Measurements from ENCODE around the gene APOC1.

The APOC1 gene

DNA sequence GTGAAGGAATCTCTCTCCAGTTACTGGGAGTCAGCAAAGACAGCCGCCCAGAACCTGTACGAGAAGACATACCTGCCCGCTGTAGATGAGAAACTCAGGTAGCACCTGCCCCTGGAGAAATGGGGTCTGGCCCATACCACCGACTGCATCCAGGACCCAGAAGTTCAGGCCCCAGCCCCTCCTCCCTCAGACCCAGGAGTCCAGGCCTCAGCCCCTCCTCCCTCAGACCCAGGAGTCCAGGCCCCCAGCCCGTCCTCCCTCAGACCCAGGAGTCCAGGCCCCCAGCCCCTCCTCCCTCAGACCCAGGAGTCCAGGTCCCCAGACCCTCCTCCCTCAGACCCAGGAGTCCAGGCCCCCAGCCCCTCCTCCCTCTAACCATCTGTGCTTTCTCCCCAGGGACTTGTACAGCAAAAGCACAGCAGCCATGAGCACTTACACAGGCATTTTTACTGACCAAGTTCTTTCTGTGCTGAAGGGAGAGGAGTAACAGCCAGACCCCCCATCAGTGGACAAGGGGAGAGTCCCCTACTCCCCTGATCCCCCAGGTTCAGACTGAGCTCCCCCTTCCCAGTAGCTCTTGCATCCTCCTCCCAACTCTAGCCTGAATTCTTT lies 34.5 kb downstream of the APOC1 start:
- Histone ChIP-seq H3K4me3 (no peak overlapping the region), H3K27ac (no peak overlapping the region)

DNA sequence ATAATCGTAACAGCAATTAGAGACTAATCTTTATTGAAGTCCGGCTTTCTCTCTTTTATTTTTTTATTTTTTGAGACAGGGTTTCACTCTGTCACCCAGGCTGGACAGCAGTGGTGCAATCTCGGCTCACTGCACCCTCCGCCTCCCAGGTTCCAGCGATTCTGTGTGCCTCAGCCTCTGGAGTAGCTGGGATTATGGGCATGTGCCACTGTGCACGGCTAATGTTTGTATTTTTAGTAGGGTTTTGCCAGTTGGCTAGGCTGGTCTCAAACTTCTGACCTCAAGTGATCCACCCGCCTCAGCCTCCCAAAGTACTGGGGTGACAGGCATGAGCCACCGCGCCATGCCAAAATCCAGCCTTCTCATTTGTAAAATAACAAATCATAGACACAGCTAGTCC lies 35.1 kb downstream of the APOC1 start:
- no peak overlapping the region for H3K4me3 ChIP-seq
- H3K27ac ChIP-seq: no peak overlapping the region

DNA sequence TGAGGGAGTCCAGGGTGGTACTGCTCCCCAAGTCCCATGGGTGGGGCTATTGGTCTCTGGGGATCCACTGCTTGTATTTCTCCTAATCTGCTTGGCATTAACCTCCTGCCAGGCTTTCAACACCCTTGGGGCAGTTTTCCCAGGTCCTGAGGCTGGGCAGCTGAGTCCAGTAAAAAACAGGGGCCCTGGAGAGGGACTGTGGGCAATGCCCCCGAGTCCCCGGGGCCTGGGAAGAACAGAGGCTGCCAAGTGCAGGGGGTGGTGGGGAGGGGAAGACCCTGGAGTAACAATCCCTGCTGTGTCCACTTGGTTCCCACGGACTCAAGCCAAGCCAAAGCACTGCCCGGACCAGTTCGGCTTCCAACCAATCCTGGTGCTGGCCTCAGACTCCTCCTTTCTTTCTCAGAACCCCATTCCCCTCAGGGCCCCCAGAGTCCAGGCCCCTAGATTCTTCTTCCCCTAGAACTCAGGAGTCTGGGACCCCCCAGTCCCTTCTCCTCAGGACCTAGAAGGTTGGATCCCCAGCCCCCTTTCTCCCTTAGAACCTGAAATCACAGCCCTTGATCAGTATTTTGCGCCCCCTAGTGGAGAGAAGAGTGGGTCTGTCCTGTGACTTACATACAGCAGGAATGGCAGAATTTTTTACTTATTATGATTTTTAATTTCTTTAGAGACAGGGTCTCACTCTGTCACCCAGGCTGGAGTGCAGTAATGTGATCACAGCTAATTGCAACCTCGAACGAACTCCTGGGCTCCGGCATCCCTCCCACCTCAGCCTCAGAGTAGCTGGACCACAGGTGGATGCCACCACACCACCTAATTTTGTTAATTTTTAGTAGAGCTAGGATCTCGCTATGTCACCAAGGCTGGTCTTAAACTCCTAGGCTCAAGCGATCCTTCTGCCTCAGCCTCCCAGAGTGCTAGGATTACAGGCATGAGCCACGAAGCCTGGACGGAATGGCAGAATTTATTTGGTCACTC lies 37.1 kb downstream of the APOC1 start:
- H3K27ac ChIP-seq: peak overlapping the region in 13 of 21 experiments; percentile 9 to 75 (median 50)
- H3K4me3 ChIP-seq: no peak overlapping the region

DNA sequence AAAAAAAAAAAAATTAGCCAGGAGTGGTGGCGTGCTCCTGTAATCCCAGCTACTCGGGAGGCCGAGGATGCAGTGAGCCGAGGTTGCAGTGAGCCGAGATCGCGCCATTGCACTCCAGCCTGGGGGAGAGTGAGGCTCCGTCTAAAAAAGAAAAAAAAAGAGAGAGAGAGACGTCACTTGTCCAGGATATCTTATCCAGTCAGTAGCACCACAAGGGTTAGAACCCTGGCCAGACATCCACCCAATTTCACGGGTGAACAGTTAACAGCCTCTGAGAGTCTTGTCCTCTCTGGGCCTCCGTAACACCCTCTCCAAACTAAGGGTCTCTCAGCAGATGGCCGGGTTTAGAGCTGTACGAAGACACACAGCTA lies 39.9 kb downstream of the APOC1 start:
- Histone ChIP-seq H3K4me3 (peak overlapping the region; percentile 84 to 100 (median 98)), H3K27ac (peak overlapping the region in 20 of 21 experiments; percentile 78 to 99 (median 93))

DNA sequence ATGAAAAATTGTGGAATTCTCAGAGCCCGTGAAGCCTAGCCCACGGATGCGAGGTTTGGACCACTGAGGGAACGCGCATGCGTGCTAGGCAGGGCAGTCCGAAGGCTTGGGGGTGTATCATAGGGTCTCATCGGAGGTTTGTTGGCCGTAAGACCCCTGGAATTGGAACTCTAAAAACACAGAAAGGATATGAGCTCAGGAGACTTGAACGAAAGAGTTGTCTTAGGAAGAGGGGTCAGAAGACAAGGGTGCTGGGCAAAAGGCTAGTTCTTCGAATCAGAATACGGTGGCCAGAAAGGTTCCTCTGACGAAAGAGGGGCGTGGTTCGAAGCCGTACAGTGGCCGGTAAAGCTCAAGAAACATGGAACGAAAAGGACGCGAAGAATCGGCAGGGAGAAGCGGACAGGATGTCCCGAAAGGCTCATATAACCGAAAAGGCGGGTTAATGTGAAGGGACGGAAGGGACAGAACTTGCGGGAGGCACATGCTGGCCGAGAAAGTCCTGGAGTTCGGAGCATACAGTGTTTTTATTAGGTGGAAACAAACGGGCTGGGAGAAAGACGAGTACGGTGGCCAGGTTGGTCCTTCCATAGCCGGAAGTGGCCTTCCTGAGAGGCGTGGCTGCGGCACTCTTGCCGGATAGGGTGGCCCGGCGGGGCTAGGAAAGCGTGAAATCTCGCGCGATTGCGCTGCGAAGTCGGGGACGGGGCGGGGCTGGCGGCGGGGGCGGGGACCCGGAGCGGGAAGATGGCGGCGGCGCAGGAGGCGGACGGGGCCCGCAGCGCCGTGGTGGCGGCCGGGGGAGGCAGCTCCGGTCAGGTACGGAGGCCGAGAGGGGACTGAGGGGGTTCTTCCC lies 40.5 kb downstream of the APOC1 start, which contains the start of gene CLPTM1:
TSS of gene CLPTM1 (plus strand) at position 732 of the 856 bp plus-strand sequence. CDS start at position 748, 16 bp downstream.
- peak within 1 kb of the TSS; percentile 50 to 99 (median 93) for H3K27ac ChIP-seq
- H3K4me3 ChIP-seq: peak within 1 kb of the TSS; percentile 84 to 100 (median 98)

DNA sequence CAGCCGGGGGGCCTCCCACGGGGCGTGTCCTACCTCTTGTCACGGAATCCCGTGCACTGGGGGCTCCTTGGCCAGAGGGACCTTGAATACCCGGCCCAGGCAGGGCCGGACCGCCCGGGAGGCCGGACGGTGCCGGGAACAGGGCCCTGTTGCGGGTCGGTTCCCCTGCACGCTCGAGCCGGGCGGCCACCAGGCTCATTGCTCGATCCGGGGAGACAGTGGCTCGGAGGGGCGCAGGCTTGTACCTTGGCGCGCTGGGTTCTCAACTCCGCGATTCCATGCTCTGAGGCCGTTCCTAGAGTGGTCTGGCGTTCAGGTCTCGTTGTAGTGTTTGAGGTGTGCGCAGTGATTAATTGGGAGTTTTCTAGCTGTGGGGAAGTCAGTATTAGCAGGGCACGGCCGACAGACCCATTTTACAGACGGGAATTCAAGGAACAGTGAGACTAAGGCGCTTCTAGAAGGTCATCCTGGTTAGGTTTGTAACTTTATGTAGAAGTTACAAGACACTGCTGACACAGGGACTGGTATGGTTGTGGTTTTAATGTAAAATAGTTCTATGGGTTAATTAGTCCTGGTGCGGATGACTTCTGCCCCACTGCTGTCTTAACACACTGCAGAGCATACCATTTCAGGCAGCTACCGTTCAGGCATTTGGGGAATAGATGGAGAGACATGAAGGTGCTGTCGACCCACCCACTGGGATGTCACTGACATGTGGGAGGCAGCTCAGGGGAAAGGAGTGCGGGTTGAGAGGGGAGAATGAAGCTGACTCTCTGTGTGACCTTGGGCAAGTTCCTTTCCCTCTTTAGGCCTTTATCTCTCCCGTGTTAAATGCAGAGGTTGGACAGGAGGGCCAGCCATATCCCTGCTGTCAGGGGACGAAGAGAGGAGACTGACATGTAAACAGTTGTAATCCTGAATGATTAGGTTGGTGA lies 41.4 kb downstream of the APOC1 start:
- Histone ChIP-seq H3K27ac (peak overlapping the region; percentile 35 to 99 (median 93)), H3K4me3 (peak overlapping the region; percentile 84 to 100 (median 98))

DNA sequence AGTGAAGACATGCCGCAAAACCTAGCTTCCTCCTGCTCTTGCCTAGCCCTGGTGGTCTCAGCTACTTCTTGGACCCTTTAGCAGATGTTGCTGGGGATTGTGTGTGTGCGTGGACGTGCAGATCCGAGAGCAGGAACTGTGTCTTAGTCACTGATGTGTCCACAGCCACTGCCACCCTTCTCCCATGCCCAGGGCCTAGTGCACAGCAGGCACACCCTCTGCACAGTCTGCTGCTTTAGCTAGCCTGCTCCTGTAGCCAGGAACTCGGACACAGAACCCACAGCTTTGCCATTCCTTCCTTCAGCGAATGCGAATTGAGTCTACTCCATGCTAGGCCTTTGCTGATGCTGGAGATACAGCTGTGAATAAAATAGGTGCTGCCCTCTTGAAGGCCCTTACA lies 43.1 kb downstream of the APOC1 start:
- H3K4me3 ChIP-seq: no peak overlapping the region

DNA sequence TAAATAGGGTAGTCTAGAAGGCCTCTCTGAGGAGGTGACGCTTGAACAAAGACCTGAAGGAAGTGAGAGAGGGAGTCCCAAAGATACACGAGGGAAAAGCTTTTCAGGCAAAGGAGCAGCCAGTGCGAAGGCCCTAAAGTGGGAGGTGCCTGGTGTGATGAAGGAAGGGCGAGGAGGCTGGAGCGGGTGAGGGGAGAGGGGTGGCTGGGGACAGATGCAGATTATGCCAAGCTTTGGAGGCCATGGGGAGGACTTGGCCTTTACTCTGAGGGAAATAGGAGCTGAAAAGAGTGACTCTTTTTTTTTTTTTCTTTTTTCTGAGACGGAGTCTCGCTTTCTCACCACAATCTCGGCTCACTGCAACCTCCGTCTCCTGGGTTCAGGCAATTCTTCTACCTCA lies 43.7 kb downstream of the APOC1 start:
- H3K4me3 ChIP-seq: no peak overlapping the region
- H3K27ac ChIP-seq: no peak overlapping the region

More for the DNA sequence above, 43.1 kb downstream of the APOC1 start:
- peak overlapping the region in 4 of 21 experiments; percentile 10 to 95 (median 30) for H3K27ac ChIP-seq

DNA sequence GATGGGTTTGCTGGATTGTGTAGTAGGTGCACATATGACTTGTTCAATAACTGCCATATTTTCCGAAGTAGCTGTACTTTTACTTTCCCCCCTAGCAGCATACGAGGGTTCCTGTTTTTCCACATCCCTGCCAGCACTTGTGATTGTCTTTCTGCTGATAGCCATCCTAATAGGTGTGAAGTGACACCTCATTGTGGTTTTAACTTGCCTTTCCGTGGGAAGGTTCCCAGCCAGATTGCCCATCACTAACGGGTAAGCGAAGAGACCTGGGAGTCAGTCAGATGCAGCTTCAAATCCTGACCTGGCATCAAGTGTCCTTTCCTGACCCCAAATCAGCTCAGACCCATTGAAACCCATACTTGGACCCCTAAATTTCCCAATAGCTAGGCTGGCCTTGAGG lies 45.3 kb downstream of the APOC1 start:
- Histone ChIP-seq H3K4me3 (no peak overlapping the region), H3K27ac (no peak overlapping the region)

DNA sequence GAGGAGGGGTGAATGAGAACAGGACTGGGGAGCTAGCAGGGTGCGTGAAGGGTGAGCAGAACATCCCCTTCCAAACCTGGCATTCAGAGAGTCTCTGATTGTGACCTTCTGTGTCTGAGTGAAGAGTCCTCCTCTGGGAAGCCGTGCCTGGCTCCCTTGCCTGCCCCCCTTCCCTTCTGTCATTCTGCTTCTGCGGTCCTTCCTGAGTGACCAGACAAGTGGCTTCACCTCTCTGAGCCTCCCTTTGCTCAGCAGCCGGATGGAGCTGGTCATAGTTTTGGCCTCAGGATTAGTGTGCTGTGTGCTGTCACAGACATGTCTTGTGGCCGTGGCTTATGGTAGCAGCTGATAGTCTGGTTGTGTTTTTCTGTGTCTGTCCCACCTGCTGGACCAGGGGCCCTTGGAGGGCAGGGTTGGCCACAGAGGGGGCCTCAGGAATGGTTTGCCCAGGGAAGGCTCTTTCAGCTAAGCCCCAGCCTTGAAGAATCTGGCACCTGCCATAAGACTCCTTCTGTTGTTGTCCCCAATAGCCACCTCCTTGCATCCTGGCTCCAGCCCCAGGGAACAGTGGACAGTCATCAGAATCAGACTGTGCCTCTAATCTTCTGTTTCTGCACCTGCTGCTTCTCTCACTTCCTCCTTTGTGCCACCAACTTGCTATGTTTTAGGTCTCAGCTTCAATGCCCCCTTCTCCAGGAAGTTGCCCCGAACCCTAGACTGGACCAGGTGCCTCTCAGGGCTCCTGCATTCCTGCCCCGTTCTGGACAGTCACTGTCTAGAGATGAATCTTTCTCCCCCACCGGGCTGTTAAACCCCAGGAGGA lies 46.7 kb downstream of the APOC1 start:
- H3K27ac ChIP-seq: peak overlapping the region in 1 of 21 experiments; percentile 62

DNA sequence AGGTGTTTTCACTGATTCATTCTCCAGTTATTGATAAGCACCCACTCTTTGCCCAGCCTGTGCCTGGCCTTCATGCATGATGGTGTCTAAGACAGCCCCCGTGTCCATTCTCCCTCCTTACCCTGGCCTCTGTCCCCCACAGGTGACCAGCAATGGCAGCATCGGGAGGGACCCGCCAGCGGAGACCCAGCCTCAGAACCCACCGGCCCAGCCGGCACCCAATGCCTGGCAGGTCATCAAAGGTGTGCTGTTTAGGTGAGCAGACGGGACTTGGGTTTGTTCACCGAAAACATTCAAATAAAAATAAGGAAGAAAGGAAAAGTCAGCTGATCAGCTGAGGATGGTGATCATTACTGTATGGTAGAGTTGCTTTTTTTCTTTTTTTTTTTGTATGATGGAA lies 47.4 kb downstream of the APOC1 start:
- Histone ChIP-seq H3K4me3 (no peak overlapping the region), H3K27ac (peak overlapping the region in 1 of 21 experiments; percentile 62)

More for the DNA sequence above, 46.7 kb downstream of the APOC1 start:
- H3K4me3 ChIP-seq: no peak overlapping the region

DNA sequence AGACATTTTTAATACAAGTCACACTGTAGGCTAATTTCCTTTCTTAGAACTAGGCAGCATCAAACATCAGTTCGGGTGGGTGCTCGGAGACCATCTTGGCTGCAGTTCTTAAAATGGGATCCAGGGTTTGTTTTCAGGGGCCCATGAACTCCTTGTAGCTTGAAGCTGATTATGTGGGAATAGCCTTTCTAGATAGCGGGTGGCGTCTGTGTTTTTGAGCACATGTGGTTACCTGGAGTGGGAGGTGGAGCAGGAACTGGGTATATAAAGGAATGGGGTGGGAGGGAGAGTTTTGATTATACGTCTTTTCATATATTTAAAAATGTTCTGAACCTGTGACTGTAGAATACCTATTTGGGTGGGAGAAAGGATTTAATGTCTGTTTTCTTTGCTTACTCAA lies 53.7 kb downstream of the APOC1 start:
- H3K27ac ChIP-seq: no peak overlapping the region

DNA sequence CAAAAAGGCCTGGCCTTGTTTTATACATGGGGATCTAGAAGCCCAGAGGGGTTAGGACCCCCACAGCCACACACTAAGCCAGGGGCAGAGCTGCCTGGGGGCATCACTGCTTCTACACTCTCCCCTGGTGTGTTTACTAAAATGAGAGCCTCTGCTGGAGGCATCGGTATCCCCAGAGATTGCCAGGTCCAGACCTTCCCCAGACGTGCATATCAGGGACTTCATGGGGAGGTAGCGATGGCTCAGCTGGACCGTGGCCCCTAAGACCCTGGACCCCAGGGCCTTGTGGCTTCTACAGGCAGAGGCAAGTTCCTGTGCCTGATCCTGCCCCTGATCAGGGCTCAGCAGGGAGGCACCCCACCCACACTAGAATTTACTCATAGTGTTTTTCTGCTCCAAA lies 54.3 kb downstream of the APOC1 start:
- no peak overlapping the region for H3K4me3 ChIP-seq
- H3K27ac ChIP-seq: no peak overlapping the region

More for the DNA sequence above, 53.7 kb downstream of the APOC1 start:
- H3K4me3 ChIP-seq: no peak overlapping the region
